OCI-LY3 (cell line): Measurements from ENCODE around the gene CIAPIN1.

Source experiments
- H2AFZ ChIP-seq: fragments of 200-600, 300-600 bp; shearing (Covaris generic); 2 replicates; pipeline ENCODE4 v1.6.0; 2014; ENCODE audit warnings: antibody characterized with exemption, low read depth, low read length
- H3K27ac ChIP-seq: fragments of 200-600, 300-600 bp; sonication (generic); 2 replicates; pipeline ENCODE4 v1.5.1; 2014; ENCODE audit warnings: mild to moderate bottlenecking, low read length, moderate library complexity, mixed read lengths
- H3K27me3 ChIP-seq: fragments of 200-600, 300-600 bp; sonication (generic); 2 replicates; pipeline ENCODE4 v1.6.1; 2014; ENCODE audit warnings: low read depth, low read length, mixed read lengths
- H3K36me3 ChIP-seq: fragments of 200-600, 300-600 bp; sonication (generic); replicated peaks from 2 replicates; pipeline ENCODE3; 2014; ENCODE audit warnings: low read depth, low read length, mixed read lengths
- H3K4me1 ChIP-seq: fragments of 300-600, 200-600 bp; sonication (generic); 2 replicates; pipeline ENCODE4 v1.6.1; 2014; ENCODE audit warnings: low read length, mixed read lengths
- H3K4me2 ChIP-seq: fragments of 200-600, 300-600 bp; sonication (generic); 2 replicates; pipeline ENCODE4 v1.6.1; 2014; ENCODE audit warnings: low read length, mixed read lengths
- H3K4me3 ChIP-seq: fragments of 300-600, 200-600 bp; sonication (generic); 2 replicates; pipeline ENCODE4 v1.5.1; 2014; ENCODE audit warnings: antibody characterized with exemption, mild to moderate bottlenecking, low read length, moderate library complexity
- H3K79me2 ChIP-seq: fragments of 300-600, 200-600 bp; shearing (Covaris generic); 2 replicates; pipeline ENCODE4 v1.6.1; 2014; ENCODE audit warnings: mild to moderate bottlenecking, low read length, mixed read lengths
- H3K9ac ChIP-seq: fragments of 300-600, 200-600 bp; shearing (Covaris generic); 2 replicates; pipeline ENCODE4 v1.6.0; 2014; ENCODE audit warnings: mild to moderate bottlenecking, low read length, moderate library complexity
- H3K9me3 ChIP-seq: fragments of 200-600, 300-600 bp; shearing (Covaris generic); 2 replicates; pipeline ENCODE4 v1.6.1; 2014; ENCODE audit warnings: low read length, mixed read lengths; ENCODE audit not compliant: insufficient read depth
- H4K20me1 ChIP-seq: fragments of 200-600, 300-600 bp; sonication (generic); 2 replicates; pipeline ENCODE4 v1.6.1; 2016; ENCODE audit warnings: low read length, mixed read lengths; ENCODE audit not compliant: insufficient read depth
- EZH2phosphoT487 ChIP-seq: fragments of 200-600 bp; shearing (Covaris generic); IDR thresholded peaks from 2 replicates; pipeline ENCODE4 v1.6.1; 2018; ENCODE audit warnings: antibody characterized with exemption, mixed run types, low read depth
- TF ChIP-seq, protein P1 (sequence below): fragments of 200-600, 300-600 bp; sonication (generic); IDR thresholded peaks from 2 replicates; pipeline ENCODE4 v1.5.1; 2014; ENCODE audit warnings: antibody characterized with exemption, low read length, low read depth

CIAPIN1 gene

DNA sequence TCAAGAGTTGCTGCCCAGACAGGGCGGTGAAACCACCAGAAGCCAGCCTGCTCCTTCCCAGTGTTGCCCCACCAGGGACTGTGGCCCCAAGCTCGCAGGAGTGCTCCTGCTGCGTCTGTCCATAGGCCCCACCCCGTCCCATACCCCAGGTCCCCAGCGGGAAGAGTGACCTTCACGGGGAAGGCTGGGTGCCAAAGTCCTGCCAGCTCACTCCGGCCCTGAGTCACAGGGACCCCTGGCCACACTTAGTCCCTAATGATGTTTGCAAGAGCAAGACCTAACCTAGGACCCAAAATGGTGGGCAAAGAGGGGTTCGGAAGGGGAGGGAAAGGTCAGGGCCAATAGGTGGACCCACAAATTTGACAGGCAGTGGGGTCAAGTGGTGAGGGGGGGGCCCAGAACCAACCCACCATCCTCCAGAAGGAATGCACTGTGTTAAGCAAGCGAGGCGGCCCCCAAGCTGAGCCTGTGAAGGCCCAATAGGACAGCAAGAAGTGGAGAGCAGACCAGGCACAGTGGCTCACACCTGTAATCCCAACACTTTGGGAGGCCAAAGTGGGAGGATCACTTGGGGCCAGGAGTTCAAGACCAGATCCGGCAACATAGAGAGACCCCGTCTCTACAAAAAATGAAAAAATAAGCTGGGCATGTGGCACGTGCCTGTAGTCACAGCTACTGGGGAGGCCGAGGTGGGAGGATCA, 35.8 kb upstream of the CIAPIN1 start:
- peaks cover 29% of the 10 kb centered on the region for H3K4me1 ChIP-seq
- H3K4me2 ChIP-seq = no peak overlapping the region
- no peak overlapping the region for H3K4me3 ChIP-seq
- H3K36me3 ChIP-seq = no peaks in the 10 kb centered on the region
- H3K9me3 ChIP-seq = no peaks in the 10 kb centered on the region
- no peak overlapping the region for H3K9ac ChIP-seq
- TF ChIP-seq, protein P1, sequence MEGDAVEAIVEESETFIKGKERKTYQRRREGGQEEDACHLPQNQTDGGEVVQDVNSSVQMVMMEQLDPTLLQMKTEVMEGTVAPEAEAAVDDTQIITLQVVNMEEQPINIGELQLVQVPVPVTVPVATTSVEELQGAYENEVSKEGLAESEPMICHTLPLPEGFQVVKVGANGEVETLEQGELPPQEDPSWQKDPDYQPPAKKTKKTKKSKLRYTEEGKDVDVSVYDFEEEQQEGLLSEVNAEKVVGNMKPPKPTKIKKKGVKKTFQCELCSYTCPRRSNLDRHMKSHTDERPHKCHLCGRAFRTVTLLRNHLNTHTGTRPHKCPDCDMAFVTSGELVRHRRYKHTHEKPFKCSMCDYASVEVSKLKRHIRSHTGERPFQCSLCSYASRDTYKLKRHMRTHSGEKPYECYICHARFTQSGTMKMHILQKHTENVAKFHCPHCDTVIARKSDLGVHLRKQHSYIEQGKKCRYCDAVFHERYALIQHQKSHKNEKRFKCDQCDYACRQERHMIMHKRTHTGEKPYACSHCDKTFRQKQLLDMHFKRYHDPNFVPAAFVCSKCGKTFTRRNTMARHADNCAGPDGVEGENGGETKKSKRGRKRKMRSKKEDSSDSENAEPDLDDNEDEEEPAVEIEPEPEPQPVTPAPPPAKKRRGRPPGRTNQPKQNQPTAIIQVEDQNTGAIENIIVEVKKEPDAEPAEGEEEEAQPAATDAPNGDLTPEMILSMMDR = no peak
- peaks cover 47% of the 10 kb centered on the region for H3K27me3 ChIP-seq
- H3K79me2 ChIP-seq = no peaks in the 10 kb centered on the region
- no peak overlapping the region for H3K27ac ChIP-seq
- H4K20me1 ChIP-seq = 0 out of 2 replicates have a peak, but pooled peaks cover 3% of the 10 kb centered on the region
- H2AFZ ChIP-seq = no peak overlapping the region

DNA sequence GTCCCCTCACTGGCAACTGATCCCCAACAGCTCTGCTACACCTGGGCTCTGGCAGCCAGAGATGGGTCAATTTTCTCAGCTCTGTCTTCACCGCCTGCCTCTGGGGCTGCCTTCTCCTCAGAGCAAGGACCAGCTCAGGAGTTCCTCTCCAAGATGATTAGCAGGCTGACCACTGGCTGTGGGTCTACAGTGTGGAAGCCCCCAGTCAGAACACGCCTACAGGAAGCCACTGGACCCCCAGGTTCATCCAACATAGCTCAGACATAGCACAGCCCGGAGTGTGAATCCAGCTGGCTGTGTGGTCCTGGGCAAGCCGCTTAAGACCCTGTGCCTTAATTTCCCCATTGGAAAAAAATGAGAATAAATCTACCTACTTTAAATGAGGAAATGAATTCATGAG, 34.2 kb upstream of the CIAPIN1 start:
- Histone ChIP-seq H3K9me3 (no peaks in the 10 kb centered on the region), H3K9ac (no peak overlapping the region), H3K27me3 (peaks cover 59% of the 10 kb centered on the region), H2AFZ (no peak overlapping the region), H3K4me3 (no peak overlapping the region), H3K4me1 (peaks cover 17% of the 10 kb centered on the region), H4K20me1 (0 out of 2 replicates have a peak, but pooled peaks cover 3% of the 10 kb centered on the region), H3K36me3 (no peaks in the 10 kb centered on the region), H3K79me2 (no peaks in the 10 kb centered on the region), H3K4me2 (no peak overlapping the region), H3K27ac (no peak overlapping the region)
- TF ChIP-seq, protein P1 = no peak
- TF ChIP-seq EZH2phosphoT487 = no peak

DNA sequence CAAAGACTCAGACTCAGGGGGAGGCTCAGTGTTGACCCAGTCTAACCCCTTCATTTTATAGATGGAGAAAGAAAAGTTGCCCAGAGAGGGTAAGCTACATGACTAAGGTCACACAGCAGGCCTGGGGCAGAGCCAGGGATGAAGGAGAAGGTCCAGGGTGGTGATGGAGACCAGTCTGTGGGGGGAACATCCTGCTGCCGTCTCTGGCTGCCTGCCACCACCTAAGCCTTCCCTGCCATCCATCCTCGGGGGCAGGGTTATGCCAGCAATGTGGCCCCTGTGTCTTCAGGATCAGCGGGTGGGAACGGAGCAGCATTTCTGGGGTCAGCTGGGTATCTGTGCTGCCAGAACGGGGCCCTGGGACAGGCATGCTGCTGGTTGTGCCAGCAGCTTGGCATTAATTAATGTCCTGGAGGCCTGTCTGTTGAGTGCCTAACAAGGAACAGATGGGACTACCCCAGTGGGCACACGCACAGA, 33.6 kb upstream of the CIAPIN1 start:
- no peak overlapping the region for H3K27ac ChIP-seq
- H3K9me3 ChIP-seq = no peaks in the 10 kb centered on the region
- peaks cover 21% of the 10 kb centered on the region for H3K4me1 ChIP-seq
- TF ChIP-seq EZH2phosphoT487 = no peak
- TF ChIP-seq, protein P1 = no peak
- H4K20me1 ChIP-seq = 0 out of 2 replicates have a peak, but pooled peaks cover 3% of the 10 kb centered on the region
- H3K36me3 ChIP-seq = no peaks in the 10 kb centered on the region
- H3K4me3 ChIP-seq = no peak overlapping the region
- H3K79me2 ChIP-seq = no peaks in the 10 kb centered on the region
- peaks cover 57% of the 10 kb centered on the region for H3K27me3 ChIP-seq
- H2AFZ ChIP-seq = no peak overlapping the region
- H3K4me2 ChIP-seq = no peak overlapping the region
- no peak overlapping the region for H3K9ac ChIP-seq

DNA sequence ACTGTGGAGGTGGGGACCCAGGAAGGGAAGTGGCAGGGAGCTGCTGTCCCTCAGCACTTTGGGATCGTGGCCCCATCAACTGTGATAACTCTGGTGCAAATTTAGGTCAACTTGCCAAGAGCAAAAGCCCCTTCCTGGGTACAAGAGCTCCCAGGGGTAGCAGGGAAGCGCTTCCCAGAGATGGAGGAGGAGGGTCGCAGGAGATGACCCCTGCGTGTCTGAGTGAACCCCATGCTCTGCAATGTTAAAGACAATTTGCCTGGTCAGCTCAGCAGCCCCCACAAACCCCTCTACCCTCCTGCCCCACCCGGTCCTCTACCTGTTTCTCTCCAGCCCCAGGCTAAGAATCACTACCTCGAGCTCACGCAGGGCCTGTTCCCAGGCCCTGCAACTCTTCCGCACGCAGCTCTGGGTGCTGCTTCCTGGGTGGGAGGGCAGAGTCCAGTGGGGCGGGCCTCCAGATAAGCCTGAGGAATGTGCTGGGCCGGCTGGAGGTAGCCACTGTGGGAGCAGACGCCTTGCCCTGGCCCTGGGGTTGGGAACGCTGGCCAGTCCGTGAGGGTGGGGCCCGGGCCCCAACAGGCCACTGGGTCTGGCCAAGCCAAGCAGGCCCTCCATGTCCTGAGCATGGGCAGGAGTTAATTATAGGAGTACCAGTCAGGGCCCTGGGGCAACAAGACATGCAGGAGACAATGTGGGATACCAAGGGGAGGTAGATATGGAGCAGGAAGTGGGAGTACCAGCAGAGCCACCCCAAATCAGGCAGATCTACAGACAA, 33.0 kb upstream of the CIAPIN1 start:
- Histone ChIP-seq H3K36me3 (no peaks in the 10 kb centered on the region), H3K79me2 (no peaks in the 10 kb centered on the region), H3K4me1 (peaks cover 19% of the 10 kb centered on the region), H3K9me3 (no peaks in the 10 kb centered on the region), H4K20me1 (no peaks in the 10 kb centered on the region), H3K27me3 (peaks cover 51% of the 10 kb centered on the region), H3K27ac (no peak overlapping the region), H2AFZ (no peak overlapping the region), H3K4me2 (peak overlapping the region; percentile 63; the same call in 1 of the 2 replicates), H3K4me3 (no peak overlapping the region), H3K9ac (no peak overlapping the region)
- TF ChIP-seq, protein P1 = no peak
- no peak for TF ChIP-seq EZH2phosphoT487
